ENCODE measurements around the gene DNAAF5. TPM values are rescaled to one million over a fixed set of nuclear protein-coding genes. Genes with fewer than 3 reads are reported as not detected.
A peak's percentile ranks its signal among the peaks of the same experiment; 100 is the strongest.

The DNAAF5 gene
- polyA plus RNA-seq, 1 experiment = 12.6 TPM

DNA sequence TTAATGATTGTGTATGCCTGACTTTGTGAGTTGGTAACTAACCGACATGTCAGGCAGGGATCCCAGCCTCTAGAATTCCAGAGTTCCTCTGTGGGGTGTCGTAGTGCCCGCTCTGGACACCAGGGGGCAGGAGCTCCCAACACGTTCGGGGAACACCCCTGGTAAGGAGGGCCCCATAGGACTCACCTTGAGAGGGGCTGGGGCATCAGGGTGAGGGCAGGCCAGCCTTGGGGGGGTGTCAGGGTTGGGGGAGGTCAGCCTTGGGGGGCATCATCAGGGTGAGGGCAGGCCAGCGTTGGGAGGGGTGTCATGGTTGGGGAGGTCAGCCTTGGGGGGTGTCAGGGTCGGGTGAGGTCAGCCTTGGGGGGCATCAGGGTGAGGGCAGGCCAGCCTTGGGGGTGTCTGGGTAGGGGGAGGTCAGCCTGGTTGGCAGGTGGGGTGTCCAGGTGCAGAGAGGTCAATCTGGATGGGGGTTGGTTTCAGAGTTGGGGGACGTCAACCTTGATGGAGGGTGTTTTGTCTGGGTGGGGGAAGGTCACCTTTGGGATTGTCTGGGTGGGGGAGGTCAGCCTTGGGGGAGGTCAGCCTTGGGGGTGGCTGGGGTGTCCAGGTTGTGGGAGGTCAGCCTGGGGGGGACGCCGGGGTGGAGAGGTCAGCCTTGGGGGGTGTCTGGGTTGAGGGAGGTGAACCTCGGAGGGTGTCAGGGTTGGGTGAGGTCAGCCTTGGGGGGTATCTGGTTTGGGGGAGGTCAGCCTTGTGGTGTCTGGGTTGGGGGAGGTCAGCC lies 60.2 kb downstream of the DNAAF5 start:
- TF ChIP-seq, protein P1, sequence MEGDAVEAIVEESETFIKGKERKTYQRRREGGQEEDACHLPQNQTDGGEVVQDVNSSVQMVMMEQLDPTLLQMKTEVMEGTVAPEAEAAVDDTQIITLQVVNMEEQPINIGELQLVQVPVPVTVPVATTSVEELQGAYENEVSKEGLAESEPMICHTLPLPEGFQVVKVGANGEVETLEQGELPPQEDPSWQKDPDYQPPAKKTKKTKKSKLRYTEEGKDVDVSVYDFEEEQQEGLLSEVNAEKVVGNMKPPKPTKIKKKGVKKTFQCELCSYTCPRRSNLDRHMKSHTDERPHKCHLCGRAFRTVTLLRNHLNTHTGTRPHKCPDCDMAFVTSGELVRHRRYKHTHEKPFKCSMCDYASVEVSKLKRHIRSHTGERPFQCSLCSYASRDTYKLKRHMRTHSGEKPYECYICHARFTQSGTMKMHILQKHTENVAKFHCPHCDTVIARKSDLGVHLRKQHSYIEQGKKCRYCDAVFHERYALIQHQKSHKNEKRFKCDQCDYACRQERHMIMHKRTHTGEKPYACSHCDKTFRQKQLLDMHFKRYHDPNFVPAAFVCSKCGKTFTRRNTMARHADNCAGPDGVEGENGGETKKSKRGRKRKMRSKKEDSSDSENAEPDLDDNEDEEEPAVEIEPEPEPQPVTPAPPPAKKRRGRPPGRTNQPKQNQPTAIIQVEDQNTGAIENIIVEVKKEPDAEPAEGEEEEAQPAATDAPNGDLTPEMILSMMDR (IDR thresholded peaks at IDR 0.05; ENCODE audit: low read depth, low read length) = peak; percentile 92
- Histone ChIP-seq H3K27me3 (ENCODE audit: control insufficient read depth, insufficient read depth, low read length) (no peaks in the 10 kb centered on the region), H3K27ac (ENCODE audit: low read depth, low read length) (no peak overlapping the region), H3K9me3 (ENCODE audit: control insufficient read depth, insufficient read depth, low read length) (peaks cover 11% of the 10 kb centered on the region; the same call in 1 of the 2 replicates), H3K4me3 (ENCODE audit: low read depth, low read length) (no peak overlapping the region)
- CTCF ChIA-PET = interaction anchor here (0.6 to 8.3 kb wide), 8 partner anchors 9 to 397 kb away, joined by 3 to 51 read pairs (median 6); no protein-coding TSS in a partner anchor
- POLR2A ChIA-PET = interaction anchor here (0.7 kb wide), 1 partner anchor 89 kb away, joined by 12 read pairs; no protein-coding TSS in a partner anchor
- peak; percentile 21 for DNase-seq (ENCODE audit: low read depth, low spot score)

DNA sequence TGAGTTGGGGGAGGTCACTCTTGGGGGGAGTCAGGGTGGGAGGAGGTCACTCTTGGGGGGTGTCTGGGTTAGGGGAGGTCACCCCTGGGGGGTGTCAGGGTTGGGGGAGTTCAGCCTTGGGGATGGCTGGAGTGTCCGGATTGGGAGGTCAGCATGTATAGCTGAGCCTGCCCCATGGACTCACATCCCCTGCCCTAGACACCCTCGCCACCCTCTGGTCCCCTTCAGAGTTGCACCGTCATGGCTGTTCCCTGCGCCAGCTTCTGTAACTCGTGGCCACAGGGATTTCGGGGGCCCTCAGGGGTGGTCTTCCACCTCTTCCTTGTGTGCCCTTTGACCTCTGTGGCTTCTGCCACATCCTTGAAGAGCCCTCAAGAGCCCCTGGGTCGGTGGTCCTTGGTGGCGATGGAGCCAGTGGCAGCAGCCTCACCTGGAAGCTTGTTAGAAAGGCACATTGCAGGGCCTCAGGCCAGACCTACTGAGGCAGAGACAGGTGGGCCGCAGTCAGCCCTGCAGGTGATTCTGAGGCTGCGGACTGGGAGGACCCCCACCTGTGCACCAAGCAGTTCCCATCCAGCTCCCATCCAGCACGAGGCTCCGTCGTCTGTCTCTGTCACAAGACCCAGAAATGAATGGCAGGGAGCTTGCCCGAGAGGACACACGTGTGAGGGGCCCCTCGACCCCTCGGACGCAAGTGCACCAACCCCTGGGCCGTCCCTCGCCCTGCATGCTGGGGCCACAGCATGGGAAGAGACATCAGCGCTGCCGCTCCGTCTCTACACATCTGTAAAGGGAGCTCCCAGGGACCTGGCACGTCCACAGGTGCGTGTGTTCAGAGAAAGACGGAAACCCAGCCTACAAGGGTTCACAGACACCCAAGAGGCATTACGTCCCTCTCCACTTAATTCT lies 61.1 kb downstream of the DNAAF5 start:
- no peak for DNase-seq (ENCODE audit: low read depth, low spot score)
- ChIA-PET POLR2A (no interaction called here), CTCF (interaction anchor here (0.5 to 8.3 kb wide), 7 partner anchors 11 to 476 kb away, joined by 3 to 51 read pairs (median 4); no protein-coding TSS in a partner anchor)
- peaks cover 4% of the 10 kb centered on the region; the same call in 1 of the 2 replicates for H3K9me3 ChIP-seq (ENCODE audit: control insufficient read depth, insufficient read depth, low read length)
- H3K27me3 ChIP-seq (ENCODE audit: control insufficient read depth, insufficient read depth, low read length) = no peaks in the 10 kb centered on the region
- TF ChIP-seq, protein P1 (IDR thresholded peaks at IDR 0.05; ENCODE audit: low read depth, low read length) = peak; percentile 13; the same call in 1 of the 2 replicates
- H3K27ac ChIP-seq (ENCODE audit: low read depth, low read length) = no peak overlapping the region
- H3K4me3 ChIP-seq (ENCODE audit: low read depth, low read length) = no peak overlapping the region

DNA sequence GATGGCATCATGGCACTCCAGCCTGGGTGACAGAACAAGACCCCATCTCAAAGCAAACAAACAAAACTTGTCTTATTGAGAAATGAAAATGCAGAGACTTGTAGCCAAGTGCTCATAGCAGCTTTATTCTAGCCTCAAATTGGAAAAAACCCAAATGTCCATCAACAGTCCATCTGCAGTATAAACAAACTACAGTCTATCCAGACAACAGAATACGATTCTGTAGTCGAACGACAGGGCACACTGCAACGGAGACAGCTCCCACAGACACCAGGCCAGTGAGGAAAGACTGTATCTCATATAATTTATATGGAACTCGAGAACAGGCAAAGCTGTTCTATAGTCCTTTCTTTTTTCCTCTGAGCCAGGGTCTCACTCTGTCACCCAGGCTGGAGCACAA lies 65.0 kb downstream of the DNAAF5 start:
- Histone ChIP-seq H3K4me3 (ENCODE audit: low read depth, low read length) (no peak overlapping the region), H3K27me3 (ENCODE audit: control insufficient read depth, insufficient read depth, low read length) (no peaks in the 10 kb centered on the region), H3K27ac (ENCODE audit: low read depth, low read length) (no peak overlapping the region), H3K9me3 (ENCODE audit: control insufficient read depth, insufficient read depth, low read length) (peaks cover 4% of the 10 kb centered on the region; the same call in 1 of the 2 replicates)
- CTCF ChIA-PET = interaction anchor here (8.3 kb wide), 1 partner anchor 81 kb away, joined by 51 read pairs; no protein-coding TSS in a partner anchor
- TF ChIP-seq, protein P1 (IDR thresholded peaks at IDR 0.05; ENCODE audit: low read depth, low read length) = no peak
- POLR2A ChIA-PET = no interaction called here
- DNase-seq (ENCODE audit: low read depth, low spot score) = no peak

DNA sequence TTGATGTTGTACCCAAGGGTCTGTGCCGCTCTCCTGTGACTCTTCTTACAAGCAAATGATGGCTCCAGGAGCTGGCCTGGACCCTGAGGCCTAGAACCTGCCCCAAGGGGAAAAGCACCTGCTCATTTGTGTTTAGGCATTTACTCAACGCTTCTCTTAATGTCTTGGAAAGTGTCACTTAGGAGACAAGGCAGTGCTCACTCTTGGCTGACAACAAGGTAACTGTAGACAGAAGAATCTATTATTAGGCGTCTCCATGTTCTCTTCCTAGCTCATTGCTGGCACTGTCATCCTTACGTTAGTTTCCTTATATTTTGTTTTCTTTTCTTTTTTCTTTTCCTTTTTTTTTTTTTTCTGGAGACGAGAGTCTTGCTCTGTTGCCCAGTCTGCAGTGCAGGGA lies 67.7 kb downstream of the DNAAF5 start:
- CTCF ChIA-PET = no interaction called here
- POLR2A ChIA-PET = no interaction called here
- no peak for DNase-seq (ENCODE audit: low read depth, low spot score)
- TF ChIP-seq, protein P1 (IDR thresholded peaks at IDR 0.05; ENCODE audit: low read depth, low read length) = no peak
- Histone ChIP-seq H3K9me3 (ENCODE audit: control insufficient read depth, insufficient read depth, low read length) (no peaks in the 10 kb centered on the region), H3K4me3 (ENCODE audit: low read depth, low read length) (no peak overlapping the region), H3K27me3 (ENCODE audit: control insufficient read depth, insufficient read depth, low read length) (no peaks in the 10 kb centered on the region), H3K27ac (ENCODE audit: low read depth, low read length) (no peak overlapping the region)

Measured in AG04450 (cell line).